GM21515 (cell line): Measurements from ENCODE around the gene SULT6B1.
A peak's percentile ranks its signal among the peaks of the same experiment; 100 is the strongest.
"Not testable (repeated sequence)": the region's sequence is repeated elsewhere in the genome, so short reads cannot be mapped to it uniquely, and the experiment has no call there.

Experiments
- ATAC-seq: cut with Tn5 transposase; IDR thresholded peaks from one replicate; pipeline ENCODE4 v1.9.1; 2021; ENCODE audit not compliant: unreplicated experiment

The SULT6B1 gene

GRCh38 chr2:37196320-37197195, 8.1 kb upstream of the SULT6B1 start, which contains the start of gene CEBPZOS:
Gene CEBPZOS, plus strand, starts transcription at chr2:37196496. Its CDS starts 3,209 bp downstream, at chr2:37199705.
- ATAC-seq: peak; percentile 65

DNA sequence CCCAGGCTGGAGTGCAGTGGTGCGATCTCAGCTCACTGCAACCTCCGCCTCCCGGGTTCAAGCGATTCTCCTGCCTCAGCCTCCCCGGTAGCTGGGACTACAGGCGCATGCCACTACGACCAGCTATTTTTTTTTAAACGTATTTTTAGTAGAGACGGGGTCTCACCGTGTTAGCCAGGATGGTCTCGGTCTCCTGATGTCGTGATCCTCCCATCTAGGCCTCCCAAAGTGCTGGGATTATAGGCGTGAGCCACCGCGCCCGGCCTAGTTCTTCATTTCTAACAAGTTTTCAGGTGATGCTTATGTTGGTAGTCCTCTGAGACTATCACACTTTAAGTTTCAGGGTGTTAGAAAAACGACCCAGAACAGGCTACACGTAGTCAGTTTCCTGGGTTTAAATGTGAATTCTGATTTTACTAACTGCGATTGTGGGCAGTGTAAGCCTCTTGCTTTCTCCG, 7.4 kb upstream of the SULT6B1 start:
- ATAC-seq: not testable (repeated sequence)

DNA sequence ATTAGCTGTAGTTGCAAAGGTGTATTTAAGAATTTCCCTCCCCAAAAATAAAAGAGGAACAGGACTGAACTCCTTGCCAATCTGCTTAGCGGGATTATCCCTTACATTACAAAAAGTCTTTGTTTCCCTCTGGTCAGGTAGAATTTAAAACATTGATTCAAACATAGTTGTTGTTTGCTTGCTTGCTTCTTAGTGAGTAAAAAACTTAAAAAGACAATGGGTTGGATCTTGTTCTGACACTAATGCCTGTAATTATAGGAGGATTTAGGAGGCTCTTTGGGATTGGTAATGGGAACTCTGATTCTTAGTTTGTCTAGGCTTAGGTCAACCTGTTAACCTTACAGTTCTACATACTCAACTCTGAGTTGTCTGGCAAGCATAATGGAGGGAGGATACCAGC, 4.1 kb upstream of the SULT6B1 start:
- ATAC-seq: no peak

GRCh38 chr2:37191747-37192146, 3.3 kb upstream of the SULT6B1 start:
- ATAC-seq: no peak

GRCh38 chr2:37191253-37191652, 2.8 kb upstream of the SULT6B1 start:
- ATAC-seq: no peak

GRCh38 chr2:37190290-37190689, 1.8 kb upstream of the SULT6B1 start:
- no peak for ATAC-seq

- no peak for ATAC-seq
Observed at GRCh38 chr2:37189452-37190153, 1.1 kb upstream of the SULT6B1 start.

- ATAC-seq: no peak
Observed at GRCh38 chr2:37181726-37182684, 6.5 kb downstream of the SULT6B1 start.

DNA sequence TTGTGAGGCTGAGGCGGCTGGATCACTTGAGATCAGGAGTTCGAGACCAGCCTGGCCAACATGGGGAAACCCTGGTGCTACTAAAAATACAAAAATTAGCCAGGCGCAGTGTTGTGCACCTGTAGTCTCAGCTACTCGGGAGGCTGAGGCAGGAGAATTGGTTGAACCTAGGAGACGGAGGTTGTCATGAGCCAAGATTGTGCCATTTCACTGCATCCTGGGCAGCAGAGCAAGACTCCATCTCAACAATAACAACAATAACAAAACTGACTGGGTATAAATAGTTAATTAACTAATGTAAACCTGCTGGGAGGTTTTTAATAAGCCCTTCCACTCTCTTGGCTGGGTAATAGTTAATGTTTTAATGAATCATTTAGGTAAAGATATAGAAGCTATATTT, 7.8 kb downstream of the SULT6B1 start:
- ATAC-seq: no peak

DNA sequence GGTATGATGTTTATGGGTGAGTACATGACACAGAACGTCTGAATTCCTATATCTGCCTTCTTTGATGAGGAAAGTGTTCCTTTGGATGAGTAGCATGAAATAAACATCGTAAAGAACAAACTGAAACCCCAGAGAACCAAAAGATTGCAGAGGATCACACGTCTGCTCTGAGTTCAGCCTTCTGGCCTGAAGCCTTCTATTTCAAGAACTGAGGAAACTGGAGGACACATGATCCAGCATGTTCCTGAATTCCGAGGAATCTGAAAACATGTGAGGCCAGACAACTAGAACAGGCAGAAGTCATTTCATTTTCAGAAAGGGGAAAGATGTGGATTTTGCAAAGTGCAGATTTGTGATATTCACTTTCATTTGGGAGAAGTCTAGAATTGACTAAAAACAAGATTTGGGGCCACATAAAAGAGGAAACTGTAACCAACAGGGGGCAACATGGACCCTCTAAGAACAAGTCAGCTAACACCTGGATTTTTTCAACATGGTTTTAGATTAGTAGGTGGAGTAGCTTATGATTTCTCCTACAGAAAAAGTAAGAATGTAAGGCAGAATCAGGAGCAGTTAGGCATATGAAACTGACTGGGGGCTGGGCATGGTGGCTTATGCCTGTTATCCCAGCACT, 8.3 kb downstream of the SULT6B1 start:
- no peak for ATAC-seq

GRCh38 chr2:37173741-37174140, 14.7 kb downstream of the SULT6B1 start:
- ATAC-seq: no peak

DNA sequence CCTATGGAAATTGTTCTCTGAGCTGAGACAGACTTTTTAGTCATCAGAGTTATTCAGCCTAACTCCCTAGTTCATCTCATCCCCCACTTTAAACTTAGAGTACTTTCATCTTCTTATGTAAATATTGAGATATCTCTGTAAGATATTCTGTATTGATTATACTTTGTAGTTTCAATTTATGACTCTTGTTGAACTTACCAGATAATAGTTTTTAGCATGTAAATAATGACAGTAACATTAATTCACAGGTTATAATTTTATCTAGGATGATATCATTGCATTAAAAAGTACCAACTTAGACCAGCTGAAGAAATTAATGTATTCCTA, 16.9 kb downstream of the SULT6B1 start:
- ATAC-seq: no peak

DNA sequence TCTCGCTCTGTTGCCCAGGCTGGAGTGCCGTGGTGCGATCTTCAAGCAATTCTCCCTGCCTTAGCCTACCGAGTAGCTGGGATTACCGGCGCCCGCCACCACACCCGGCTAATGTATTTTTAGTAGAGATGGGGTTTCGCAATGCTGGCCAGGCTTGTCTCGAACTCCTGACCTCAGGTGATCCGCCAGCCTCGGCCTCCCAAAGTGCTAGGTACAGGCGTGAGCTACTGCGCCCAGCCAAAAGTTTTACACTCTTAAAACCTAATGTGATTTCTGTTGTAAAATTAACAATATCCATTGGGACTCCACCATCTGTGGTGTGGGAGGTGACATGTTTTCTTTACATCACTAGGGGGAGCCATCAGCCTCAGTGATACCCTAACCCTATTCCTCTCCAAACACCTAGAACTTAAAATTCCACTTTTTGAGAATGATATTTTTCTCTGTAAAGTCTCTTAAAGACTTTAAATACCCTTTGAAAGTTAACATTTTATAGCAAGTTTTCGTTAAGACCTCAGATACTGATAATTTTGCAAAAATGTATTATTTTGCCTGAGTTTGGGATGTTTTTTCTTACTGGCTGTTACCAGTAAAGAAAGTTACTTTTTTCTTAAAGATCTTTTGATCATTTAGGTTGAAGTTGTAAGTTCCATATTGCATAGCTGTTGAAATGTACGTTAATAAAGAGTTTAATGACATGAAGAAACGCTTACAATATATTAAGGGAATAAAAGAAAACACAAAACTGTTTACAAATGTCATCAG, 20.1 kb downstream of the SULT6B1 start:
- no peak for ATAC-seq

GRCh38 chr2:37167636-37168180, 20.8 kb downstream of the SULT6B1 start:
- ATAC-seq: no peak

DNA sequence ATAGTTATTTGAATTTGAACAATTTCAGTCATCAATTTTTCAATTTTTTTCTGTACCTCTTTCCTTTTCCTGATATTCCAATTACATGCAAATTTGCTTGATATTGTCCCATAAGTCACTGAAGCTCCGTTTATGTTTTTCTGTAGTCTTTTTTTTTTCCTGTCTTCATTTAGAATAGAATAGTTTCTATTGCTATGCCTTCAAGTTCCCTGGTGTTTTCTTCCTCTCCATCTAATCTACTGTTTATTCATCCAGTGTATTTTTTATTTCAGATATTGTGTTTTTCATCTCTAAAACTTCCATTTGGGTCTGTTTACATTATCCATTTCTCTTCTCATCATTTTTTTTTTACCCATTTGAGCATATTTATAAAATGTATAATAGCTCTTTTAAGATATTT, 23.7 kb downstream of the SULT6B1 start:
- ATAC-seq: no peak

DNA sequence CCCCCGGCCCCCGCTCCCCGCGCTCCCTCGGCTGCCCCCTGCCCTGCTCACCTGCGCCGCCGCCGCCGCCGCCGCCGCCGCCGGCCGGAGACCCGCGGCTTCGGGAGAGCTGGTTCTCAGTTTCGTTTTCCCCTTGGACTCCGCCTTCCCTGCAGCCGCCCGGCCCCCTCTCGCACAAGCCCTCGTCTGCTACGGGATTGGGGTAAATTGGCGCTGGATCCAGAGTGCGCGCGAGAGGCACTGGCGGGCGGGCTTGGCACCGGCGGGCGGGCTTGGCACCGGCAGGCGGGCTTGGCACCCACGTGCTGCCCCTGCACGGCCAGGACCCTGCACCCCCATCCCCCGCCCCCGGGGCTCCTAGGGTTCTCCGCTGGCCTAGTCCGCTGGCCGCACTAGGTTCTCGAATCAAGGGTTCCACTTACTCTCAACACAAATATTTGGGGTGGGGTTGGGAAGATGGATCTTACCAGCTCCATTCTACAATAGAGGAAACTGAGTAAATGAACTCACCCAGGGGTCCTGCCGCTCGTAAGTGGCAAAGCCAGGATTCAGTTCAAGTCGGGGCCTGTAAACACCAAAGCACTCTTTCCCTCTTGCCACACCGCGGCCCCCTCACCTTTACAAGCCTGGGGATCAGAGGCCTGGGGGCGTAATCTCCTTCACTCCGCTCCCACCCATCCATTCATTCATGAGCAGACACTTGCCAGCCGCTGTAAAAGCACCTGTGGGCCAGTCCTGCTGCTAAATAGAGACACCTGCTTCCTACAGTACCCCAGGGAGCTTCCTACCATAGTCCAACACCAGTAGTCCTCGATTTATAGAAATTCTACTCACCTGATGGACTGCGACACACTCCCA, 31.4 kb downstream of the SULT6B1 start, which contains the start of gene EIF2AK2:
Gene EIF2AK2, minus strand, starts transcription at position 124 of the 858 bp plus-strand sequence. CDS start 9,174 bp downstream, outside the sequence.
- ATAC-seq: peak; percentile 89

DNA sequence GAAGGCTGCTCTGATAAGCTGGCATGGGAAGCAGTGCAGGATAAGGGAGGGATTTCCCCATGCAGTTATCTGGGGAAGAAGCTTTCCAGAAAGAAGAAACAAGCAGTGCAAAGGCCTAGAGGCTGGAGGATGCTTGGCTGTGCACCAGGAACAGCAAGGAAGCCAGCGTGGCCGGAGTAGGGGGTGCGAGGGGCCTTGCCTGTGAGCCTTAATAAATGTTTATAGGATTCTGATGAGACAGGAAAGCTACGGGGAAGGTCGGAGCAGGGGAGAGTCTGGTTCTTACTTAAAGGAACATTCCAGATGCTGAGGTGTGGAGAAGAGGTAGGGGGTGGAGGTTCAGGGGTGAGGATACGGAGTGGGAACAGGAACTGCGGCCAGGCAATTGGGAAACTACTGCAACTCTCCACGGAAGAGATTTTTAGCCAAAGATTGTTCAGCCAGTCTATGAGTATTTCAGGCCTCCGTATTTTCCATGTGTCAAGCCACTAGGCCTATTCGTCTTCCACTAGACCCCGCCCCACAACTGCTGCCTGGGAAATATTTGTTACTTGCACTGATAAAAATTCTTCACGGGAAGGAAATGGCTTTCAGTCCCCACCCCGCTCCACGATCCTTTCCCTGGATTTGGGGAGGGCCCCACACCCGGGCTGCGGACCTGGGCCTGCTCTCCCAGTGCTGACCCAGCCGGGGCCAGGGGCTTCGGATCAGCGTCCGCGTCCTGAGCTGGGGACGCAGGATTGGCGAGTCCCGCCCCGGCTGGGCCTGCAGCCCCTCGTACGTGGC, 32.2 kb downstream of the SULT6B1 start:
- ATAC-seq: peak; percentile 36

GRCh38 chr2:37154785-37155184, 33.7 kb downstream of the SULT6B1 start:
- ATAC-seq: no peak
